Activated naive CD8-positive, alpha-beta T cell treated with anti-CD3 and anti-CD28 coated beads, Interleukin-2, amount 10 ng/mL, durations not matched to agents 7 days and 5 days (primary cell): ENCODE measurements around the gene DRICH1. TPM values are rescaled to one million over a fixed set of nuclear protein-coding genes. Genes with fewer than 3 reads are reported as not detected.
A peak's percentile ranks its signal among the peaks of the same experiment; 100 is the strongest.
"Not testable (repeated sequence)": the region's sequence is repeated elsewhere in the genome, so short reads cannot be mapped to it uniquely, and the experiment has no call there.

Source experiments
- ATAC-seq: fragments of 150-1000 bp; cut with Tn5 transposase; one replicate; pipeline ENCODE4 v1.10.0; 2021; ENCODE audit warnings: low read depth, moderate library complexity
- POLR2A ChIA-PET: fragments of 350-600 bp; sonication (Branson Sonifier 250); formaldehyde crosslinking; loops from one replicate; lab custom pipeline; 2021; ENCODE audit warnings: antibody characterized with exemption; lab: Charles Lee
- DNase-seq: peaks from one replicate; pipeline ENCODE4 v3.0.0; 2021
- H3K27ac Mint-ChIP-seq: one replicate; pipeline ENCODE4 v1.8.0; 2022; ENCODE audit warnings: mild to moderate bottlenecking, mixed read lengths
- H3K27me3 Mint-ChIP-seq: one replicate; pipeline ENCODE4 v1.8.0; 2022; ENCODE audit warnings: mild to moderate bottlenecking, moderate library complexity, mixed read lengths
- H3K36me3 Mint-ChIP-seq: one replicate; pipeline ENCODE4 v1.8.0; 2021; ENCODE audit warnings: mild to moderate bottlenecking, mixed read lengths
- H3K4me1 Mint-ChIP-seq: one replicate; pipeline ENCODE4 v1.8.0; 2021; ENCODE audit warnings: mixed read lengths
- H3K4me3 Mint-ChIP-seq: one replicate; pipeline ENCODE4 v1.8.0; 2022; ENCODE audit warnings: mild to moderate bottlenecking, moderate library complexity, mixed read lengths
- H3K9me3 Mint-ChIP-seq: one replicate; pipeline ENCODE4 v1.8.0; 2021; ENCODE audit warnings: mixed read lengths
- total RNA-seq, 2 experiments: library from RNA; stranded (reverse); gene quantifications; one replicate each; pipeline ENCODE4 v1.2.3, GENCODE V29; 2021

The DRICH1 gene, protein sequence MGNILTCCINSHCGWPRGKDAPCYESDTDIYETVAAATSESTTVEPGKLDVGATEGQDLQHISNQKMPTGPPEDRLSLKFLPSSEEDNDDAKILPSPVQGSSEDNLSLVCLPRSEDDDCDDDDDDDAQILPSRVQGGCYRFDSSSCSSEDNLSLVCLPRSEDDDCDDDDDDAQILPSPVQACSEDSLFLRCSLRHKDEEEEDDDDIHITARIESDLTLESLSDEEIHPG
- under 1 TPM; 0.69 to 0.79 TPM for total RNA-seq

DNA sequence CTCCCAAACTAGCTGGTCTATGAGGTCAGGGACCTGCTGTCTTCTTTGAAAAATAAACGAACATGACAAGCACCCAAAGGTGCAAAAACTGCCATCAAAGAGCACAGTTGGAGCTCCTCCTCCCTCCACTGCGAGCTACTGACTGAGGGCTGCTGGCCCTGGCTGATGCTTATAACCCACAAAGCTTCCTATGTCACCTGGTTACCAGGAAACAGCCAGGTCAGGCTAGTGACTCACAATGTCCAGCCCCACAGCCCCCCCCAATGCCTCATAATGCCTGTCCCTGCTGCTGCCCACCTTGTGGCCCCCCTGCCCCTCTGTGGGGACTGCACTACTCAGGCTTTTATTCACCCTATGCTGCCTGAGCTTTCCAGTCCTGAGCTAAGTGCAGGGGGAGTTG lies at the start of gene DRICH1:
DRICH1 (minus strand) TSS at position 144 of the 400 bp plus-strand sequence. CDS start 298 bp downstream, outside the sequence.
- ATAC-seq (peak; percentile 79), DNase-seq (no peak)
- Mint-ChIP-seq H3K4me1 (peaks cover 11% of the 10 kb centered on the region), H3K27me3 (no peaks in the 10 kb centered on the region), H3K4me3 (no peak within 1 kb of the TSS), H3K9me3 (no peaks in the 10 kb centered on the region), H3K27ac (peak within 1 kb of the TSS; percentile 65), H3K36me3 (peaks cover 1% of the 10 kb centered on the region)
- POLR2A ChIA-PET, result interaction anchor here (0.9 kb wide), 1 partner anchor 135 kb away, joined by 3 read pairs; no protein-coding TSS in a partner anchor

DNA sequence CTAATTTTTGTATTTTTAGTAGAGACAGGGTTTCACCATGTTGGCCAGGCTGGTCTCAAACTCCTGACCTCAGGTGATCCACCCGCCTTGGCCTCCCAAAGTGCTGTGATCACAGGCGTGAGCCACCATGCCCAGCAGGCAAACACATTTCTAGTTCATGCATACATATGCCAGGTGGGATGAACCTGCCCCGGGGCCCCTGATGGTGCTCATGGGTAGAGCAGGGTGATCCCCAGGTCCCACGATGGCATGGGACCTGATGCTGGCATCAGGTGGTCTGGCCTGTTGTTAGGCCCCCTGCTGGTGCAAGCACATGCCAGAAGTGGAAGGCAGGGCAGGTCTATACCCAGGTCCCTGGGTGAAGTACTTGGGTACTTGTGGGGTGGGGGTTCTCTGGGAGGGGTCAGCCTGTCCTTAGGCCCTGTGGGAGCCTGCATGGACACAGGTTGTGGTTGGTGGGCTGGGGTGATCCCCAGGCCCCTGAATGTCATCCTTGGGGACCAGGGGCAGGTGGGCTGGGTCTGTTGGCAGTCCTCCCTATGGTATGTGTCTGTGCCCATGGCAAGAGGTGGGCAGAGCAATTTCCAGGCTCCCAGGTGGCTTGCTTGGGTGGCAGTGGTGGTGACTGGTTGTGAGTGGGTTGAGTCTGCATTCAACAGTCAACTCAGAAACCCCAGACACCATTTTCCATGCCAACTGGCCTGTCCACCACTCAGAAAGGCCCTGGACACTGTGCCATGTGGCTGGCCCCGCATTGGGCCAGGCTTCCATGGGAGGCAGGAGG lies 49.1 kb upstream of the DRICH1 start:
- ATAC-seq (no peak), DNase-seq (no peak)
- POLR2A ChIA-PET, result no interaction called here
- H3K27me3 Mint-ChIP-seq, result no peaks in the 10 kb centered on the region
- H3K4me1 Mint-ChIP-seq, result peaks cover 7% of the 10 kb centered on the region
- peaks cover 3% of the 10 kb centered on the region for H3K36me3 Mint-ChIP-seq
- H3K4me3 Mint-ChIP-seq, result no peak overlapping the region
- H3K27ac Mint-ChIP-seq, result no peak overlapping the region
- H3K9me3 Mint-ChIP-seq, result no peaks in the 10 kb centered on the region

DNA sequence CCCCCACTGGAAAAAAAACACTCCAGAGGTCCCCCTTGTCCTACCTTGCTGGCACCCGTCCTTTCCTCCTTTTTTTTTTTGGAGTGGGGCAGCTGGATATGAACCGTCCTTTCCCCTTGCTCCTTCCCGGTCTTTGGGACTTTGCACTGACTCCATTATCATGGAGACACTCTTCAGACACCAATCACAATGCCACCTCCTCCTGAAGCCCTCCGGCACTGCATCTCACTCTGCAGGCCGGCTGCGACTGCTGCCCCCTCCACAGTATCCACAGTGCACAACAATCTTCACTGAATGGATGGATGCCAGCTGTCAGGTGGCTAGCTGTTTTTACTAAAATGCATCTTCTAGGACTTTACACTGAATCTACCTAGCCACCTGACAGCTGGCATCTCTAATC lies 46.0 kb upstream of the DRICH1 start:
- H3K27me3 Mint-ChIP-seq, result no peaks in the 10 kb centered on the region
- H3K9me3 Mint-ChIP-seq, result no peaks in the 10 kb centered on the region
- DNase-seq (no peak), ATAC-seq (no peak)
- H3K4me1 Mint-ChIP-seq, result peaks cover 12% of the 10 kb centered on the region
- H3K36me3 Mint-ChIP-seq, result no peaks in the 10 kb centered on the region
- no peak overlapping the region for H3K4me3 Mint-ChIP-seq
- H3K27ac Mint-ChIP-seq, result peak overlapping the region; percentile 1
- POLR2A ChIA-PET, result no interaction called here

DNA sequence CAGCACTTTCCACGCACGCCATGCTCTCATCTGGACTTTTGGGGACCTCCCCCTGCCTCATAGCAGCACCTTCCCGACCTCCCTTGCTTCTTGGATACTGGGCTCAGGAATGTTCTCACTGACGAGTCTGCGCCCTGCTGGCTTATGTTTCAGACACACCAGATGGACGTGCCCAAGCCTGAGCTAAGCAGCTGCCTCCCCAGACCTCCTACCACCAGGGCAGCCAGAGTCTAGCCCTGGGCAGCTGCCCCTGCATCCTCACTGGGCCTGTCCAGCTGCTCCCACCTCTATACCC lies 45.5 kb upstream of the DRICH1 start:
- no peaks in the 10 kb centered on the region for H3K27me3 Mint-ChIP-seq
- peaks cover 12% of the 10 kb centered on the region for H3K4me1 Mint-ChIP-seq
- ATAC-seq (no peak), DNase-seq (no peak)
- no peaks in the 10 kb centered on the region for H3K36me3 Mint-ChIP-seq
- no peaks in the 10 kb centered on the region for H3K9me3 Mint-ChIP-seq
- peak overlapping the region; percentile 1 for H3K27ac Mint-ChIP-seq
- H3K4me3 Mint-ChIP-seq, result no peak overlapping the region
- POLR2A ChIA-PET, result no interaction called here

DNA sequence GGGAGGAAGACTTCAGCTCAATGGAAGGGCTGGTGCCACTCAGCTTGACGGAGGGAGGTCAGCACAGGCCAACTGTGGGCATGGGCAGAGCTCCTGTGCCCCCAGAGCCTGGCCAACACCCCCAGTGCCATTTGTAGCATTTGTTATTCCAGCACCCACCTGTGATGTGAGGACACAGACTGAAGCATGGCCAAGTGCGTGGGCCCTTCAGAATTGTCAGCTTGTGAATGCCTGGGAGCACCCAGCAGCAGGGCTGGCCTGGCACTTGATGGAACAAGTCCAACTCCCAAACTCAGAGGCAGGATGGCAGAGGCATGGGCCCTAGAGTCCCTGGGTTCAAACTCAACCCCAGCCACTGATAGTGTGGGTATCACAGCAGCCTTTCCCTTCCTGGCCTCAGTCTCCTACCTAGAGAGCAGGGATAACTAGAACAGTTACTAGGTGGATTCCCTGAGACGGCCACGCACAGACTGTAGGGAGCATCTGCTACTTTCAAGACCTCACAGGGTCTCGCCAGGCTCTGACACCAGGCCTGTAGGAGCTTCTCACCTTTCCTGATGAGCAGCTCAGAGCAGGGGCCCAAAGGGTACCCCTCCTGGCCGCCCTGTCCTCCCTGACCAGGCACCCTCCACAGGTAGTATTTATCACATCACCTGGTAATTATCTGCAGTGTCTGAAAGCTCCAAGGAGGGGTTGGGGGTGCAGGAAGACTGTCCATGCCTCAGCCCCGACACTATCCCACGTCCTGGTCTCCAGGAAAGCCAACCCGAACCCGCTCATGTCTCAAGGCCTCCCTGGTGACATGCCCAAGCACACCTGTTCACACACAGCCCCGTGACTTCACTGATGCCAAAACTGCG lies 45.0 kb upstream of the DRICH1 start:
- ATAC-seq, DNase-seq, H3K36me3 Mint-ChIP-seq, H3K4me3 Mint-ChIP-seq, H3K27me3 Mint-ChIP-seq, H3K9me3 Mint-ChIP-seq: not testable (repeated sequence)
- peaks cover 14% of the 10 kb centered on the region for H3K4me1 Mint-ChIP-seq
- H3K27ac Mint-ChIP-seq, result peak overlapping the region; percentile 32
- POLR2A ChIA-PET, result interaction anchor here (1.2 kb wide), 1 partner anchor 74 kb away, joined by 3 read pairs; the partner anchor contains the start of gene ZNF70

DNA sequence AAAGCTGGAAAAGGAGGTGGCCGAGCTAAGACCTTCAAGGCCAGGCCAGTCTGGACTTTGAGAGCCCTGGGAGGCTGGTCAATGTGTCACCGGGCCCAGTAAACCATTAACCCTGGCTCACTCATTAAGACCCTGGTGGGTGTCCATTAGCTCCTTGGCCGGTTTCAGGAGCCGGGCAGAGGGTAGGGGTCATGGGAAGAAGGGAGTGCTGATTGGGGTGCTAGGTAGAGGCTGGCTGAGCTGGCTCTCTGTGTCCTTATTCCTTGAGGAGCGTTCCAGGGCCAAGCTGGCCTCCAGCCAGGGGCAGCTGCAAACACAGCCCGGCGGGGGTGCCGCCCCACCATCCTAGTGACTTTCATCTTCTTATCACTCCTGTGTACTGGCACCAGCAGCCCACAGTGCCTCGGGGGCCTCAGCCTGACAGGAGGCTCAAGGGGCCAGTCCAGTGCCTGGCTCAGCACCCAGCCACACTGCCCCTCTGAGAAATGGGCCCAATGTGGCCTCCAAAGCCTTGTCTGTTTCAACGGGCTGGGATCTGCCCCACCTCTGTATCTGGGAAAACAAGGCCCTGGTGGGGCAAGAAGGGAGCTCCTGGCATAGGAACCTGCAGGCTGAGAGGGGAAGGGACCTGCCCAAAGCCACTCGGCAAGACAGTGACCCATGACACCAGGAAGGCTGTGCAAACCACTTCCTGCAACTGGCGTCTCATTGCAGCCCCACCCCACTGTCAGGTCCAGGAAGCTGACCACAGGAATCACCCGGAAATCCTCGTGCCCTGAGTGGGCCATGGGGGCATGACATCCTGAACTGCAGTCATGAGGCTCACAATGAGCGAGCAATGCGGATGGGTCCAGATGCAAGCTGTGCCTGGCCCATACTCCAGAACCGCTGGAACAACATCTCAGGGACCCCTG lies 43.6 kb upstream of the DRICH1 start:
- Mint-ChIP-seq H3K4me1 (peaks cover 14% of the 10 kb centered on the region), H3K27me3 (no peaks in the 10 kb centered on the region), H3K9me3 (no peaks in the 10 kb centered on the region), H3K36me3 (no peaks in the 10 kb centered on the region), H3K27ac (no peak overlapping the region), H3K4me3 (no peak overlapping the region)
- DNase-seq (no peak), ATAC-seq (no peak)
- POLR2A ChIA-PET, result interaction anchor here (1.2 kb wide), 1 partner anchor 75 kb away, joined by 3 read pairs; the partner anchor contains the start of gene ZNF70

DNA sequence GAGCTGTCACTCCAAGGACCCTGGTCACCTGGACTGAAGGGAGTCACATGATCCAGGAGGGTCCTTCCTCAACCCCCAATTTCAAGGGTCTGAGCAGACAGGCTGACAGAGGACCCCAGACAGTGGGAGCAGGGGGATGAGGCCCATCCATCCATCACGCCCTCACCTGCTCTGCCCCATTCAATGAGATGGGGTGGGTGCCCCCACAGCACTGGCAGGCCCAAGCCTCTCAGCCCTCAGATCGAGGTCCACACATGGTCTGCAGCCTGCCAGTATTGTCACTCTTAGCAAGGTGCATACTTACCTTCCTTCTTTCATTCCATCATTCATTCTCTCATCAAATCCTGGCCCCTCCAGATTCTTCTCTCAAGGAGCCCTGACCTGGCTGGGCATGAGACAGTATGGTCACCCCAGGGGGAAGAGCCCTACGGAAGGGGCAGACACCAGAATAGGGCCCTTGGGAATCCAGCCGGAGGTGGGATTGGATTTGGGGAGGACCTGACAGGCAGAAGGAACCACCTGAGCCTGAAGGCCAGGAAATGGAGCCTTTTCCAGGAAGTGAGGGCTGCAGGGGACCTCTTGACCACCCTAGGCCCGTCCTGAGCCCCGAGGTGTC lies 42.9 kb upstream of the DRICH1 start:
- Mint-ChIP-seq H3K27ac (peak overlapping the region; percentile 30), H3K4me1 (peaks cover 14% of the 10 kb centered on the region)
- H3K27me3 Mint-ChIP-seq, H3K9me3 Mint-ChIP-seq, POLR2A ChIA-PET, ATAC-seq, DNase-seq, H3K4me3 Mint-ChIP-seq, H3K36me3 Mint-ChIP-seq: not testable (repeated sequence)

DNA sequence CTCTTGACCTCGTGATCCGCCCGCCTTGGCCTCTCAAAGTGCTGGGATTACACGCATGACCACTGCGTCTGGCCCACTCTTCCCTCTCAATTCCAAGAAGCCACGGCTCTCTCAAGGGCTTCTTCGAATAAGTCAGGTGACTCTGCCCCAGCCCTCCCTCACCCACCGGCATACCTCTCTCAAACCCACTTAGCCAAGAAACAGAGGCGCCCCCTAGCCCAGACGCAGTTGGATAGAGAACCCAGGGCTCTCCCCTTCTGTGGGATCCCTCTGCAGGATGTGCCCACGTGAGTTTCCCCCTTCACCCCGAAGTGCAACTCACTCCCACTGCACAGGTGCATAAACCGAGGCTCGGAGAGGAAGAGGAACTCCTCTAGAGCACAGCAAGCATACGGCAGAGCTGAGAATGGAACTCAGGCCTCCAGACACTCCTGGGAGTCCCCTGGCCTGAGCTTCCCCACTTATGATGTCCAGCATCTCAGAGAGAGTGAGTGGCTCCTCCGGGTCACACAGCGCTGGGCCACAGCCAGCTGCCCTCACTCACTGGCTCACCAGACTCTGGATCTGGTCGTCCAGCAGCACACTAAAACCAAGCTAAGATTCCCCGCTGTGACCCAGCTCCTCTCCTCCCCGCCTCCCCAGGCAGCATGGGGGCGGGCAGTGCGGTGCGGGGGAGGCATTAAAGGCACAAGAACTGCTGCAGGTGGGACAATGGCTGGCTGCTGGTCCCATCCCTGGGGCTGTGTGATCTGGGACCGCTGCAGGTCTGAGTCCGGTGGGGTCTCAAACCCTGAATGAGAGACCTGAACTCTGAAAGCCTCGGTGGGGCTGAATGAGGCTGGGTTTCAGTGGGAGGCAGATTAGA lies 41.9 kb upstream of the DRICH1 start:
- peaks cover 1% of the 10 kb centered on the region for H3K36me3 Mint-ChIP-seq
- H3K9me3 Mint-ChIP-seq, result no peaks in the 10 kb centered on the region
- no peaks in the 10 kb centered on the region for H3K27me3 Mint-ChIP-seq
- DNase-seq, result no peak
- H3K4me1 Mint-ChIP-seq, result peaks cover 14% of the 10 kb centered on the region
- no peak overlapping the region for H3K4me3 Mint-ChIP-seq
- ATAC-seq, result no peak
- H3K27ac Mint-ChIP-seq, result no peak overlapping the region
- POLR2A ChIA-PET, result no interaction called here

DNA sequence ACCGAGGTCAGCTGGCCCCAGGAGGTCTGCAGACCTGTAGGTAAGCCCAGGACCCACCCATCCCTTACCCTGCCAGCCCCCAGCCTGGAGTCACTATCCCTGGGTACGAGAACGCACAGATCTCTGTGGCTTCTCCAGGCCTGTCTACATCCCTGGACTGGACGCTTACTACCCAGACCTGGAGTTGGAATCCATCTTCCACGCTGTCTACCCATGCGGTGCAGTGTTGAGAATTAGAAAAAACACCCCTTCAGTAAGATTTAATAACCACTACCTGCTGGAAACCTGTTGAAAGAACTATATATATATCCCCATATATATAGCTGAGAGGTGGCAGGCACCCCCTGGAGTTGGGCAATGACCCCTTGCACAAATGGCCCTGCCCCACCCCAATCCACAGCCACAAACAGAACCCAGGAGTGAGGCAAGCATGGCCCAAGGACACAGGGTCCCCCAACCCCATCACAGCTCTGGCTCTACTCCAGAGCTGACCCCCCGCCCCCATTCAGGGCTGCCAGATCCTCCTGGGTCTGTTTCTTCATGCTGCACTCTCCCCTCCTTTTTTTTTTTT lies 41.0 kb upstream of the DRICH1 start:
- Mint-ChIP-seq H3K27me3 (no peaks in the 10 kb centered on the region), H3K9me3 (no peaks in the 10 kb centered on the region), H3K4me3 (no peak overlapping the region), H3K27ac (peak overlapping the region; percentile 18), H3K36me3 (peaks cover 1% of the 10 kb centered on the region), H3K4me1 (peaks cover 14% of the 10 kb centered on the region)
- POLR2A ChIA-PET, result no interaction called here
- ATAC-seq (no peak), DNase-seq (peak; percentile 32)

DNA sequence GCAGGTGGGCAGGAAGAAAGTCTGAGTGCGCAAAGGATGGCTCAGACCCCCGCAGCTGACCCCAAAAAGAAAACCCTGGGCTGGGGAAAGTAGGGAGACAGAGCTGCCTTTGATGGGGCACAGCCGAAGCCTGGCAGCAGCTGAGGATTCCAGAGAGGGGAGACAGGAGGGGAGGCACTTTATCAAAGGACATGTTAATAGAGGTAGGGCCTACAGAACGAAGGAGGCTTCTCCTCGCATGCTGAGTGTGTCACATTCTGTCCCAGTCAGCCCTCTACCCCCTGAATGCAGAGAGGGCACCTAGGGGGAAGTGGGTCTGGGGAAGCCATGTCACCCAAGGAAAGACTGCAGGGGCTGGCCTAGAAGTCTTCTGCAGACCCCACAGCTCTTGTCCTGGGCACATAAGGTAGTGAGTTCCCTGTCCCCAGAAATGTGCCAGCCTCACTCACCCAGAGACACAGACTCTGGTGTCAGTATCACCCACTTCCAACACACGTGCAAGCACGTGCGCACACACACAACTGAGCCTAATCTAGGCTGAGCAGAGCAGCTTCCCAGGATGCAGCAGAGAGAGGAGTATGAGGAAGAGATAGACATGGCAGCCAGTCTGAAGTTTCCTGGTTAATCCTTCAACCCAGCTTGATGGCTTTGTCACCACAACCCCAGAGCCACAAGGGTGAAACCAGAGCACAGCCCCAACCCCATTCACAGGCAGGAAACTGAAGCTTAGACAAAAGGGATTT lies 40.4 kb upstream of the DRICH1 start:
- H3K36me3 Mint-ChIP-seq, H3K9me3 Mint-ChIP-seq, H3K27me3 Mint-ChIP-seq, POLR2A ChIA-PET, DNase-seq: not testable (repeated sequence)
- peak; percentile 68 for ATAC-seq
- Mint-ChIP-seq H3K4me3 (peak overlapping the region; percentile 55), H3K4me1 (peaks cover 12% of the 10 kb centered on the region), H3K27ac (peak overlapping the region; percentile 18)

DNA sequence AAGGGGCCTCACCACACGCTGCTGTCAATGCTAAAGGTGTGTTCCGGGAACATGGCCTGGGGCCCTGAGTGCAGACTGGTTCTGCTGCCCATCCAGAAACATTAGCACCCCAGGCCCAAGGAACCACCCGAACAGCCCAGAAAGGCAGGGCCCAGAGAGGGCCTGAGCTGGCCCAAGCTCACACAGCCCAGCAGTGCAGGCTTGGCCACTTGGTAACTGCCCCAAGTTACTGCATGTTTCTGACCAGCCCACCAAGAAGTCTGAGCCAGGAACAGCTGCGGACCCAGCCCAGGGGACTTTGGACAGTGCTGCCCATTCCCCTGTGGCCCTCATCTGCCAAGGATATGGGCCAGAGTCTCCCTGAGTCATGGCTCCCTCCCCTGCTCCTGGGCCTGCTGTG lies 39.3 kb upstream of the DRICH1 start:
- peaks cover 12% of the 10 kb centered on the region for H3K4me1 Mint-ChIP-seq
- ATAC-seq, H3K27ac Mint-ChIP-seq, POLR2A ChIA-PET, H3K4me3 Mint-ChIP-seq, H3K27me3 Mint-ChIP-seq, DNase-seq, H3K36me3 Mint-ChIP-seq, H3K9me3 Mint-ChIP-seq: not testable (repeated sequence)
